Liver (tissue), 9 donors: ENCODE data around the gene LHFPL2. TPM values are rescaled to one million over a fixed set of nuclear protein-coding genes. Genes with fewer than 3 reads are reported as not detected.

Experiments
- DNase-seq: peaks from one replicate; pipeline ENCODE4 v3.0.0-alpha.2; 2017; ENCODE audit warnings: low spot score
- H3K27ac ChIP-seq, 2 donors: one replicate each; pipeline ENCODE4 v1.7.0; 2013; ENCODE audit warnings: inconsistent platforms in 2 of 2, low read length in 2 of 2, control low read depth in 1 of 2, low read depth in 1 of 2, mild to moderate bottlenecking in 1 of 2
- H3K27me3 ChIP-seq, 4 donors: one replicate each; pipeline versions ENCODE4 v1.6.1 to v1.7.0; 2013; ENCODE audit warnings: low read length in 3 of 4, inconsistent platforms in 1 of 4, mild to moderate bottlenecking in 1 of 4, moderate library complexity in 1 of 4; ENCODE audit not compliant: control insufficient read depth in 4 of 4, insufficient read depth in 4 of 4
- H3K36me3 ChIP-seq, 4 donors: one replicate each; pipeline versions ENCODE4 v1.6.1 to v1.7.0; 2013; ENCODE audit warnings: low read length in 3 of 4, mild to moderate bottlenecking in 3 of 4, low read depth in 1 of 4, moderate library complexity in 1 of 4; ENCODE audit not compliant: control insufficient read depth in 4 of 4, insufficient read depth in 3 of 4
- H3K4me1 ChIP-seq, 4 donors: one replicate each; pipeline versions ENCODE4 v1.6.1 to v1.7.0; 2013; ENCODE audit warnings: low read length in 3 of 4, mild to moderate bottlenecking in 3 of 4, moderate library complexity in 1 of 4; ENCODE audit not compliant: control insufficient read depth in 4 of 4, insufficient read depth in 4 of 4
- H3K4me3 ChIP-seq, 3 donors: one replicate each; pipeline versions ENCODE4 v1.6.1 to v1.7.0; 2013; ENCODE audit warnings: low read length in 3 of 3, control low read depth in 1 of 3, low read depth in 1 of 3, mild to moderate bottlenecking in 1 of 3
- H3K9ac ChIP-seq, 2 donors: one replicate each; pipeline ENCODE4 v1.7.0; 2013; ENCODE audit warnings: low read length in 2 of 2, mild to moderate bottlenecking in 2 of 2, moderate library complexity in 2 of 2, control low read depth in 1 of 2, low read depth in 1 of 2
- H3K9me3 ChIP-seq, 4 donors: one replicate each; pipeline versions ENCODE4 v1.6.1 to v1.7.0; 2013; ENCODE audit warnings: low read length in 3 of 4; ENCODE audit not compliant: control insufficient read depth in 4 of 4
- EGR1 ChIP-seq, 2 donors: IDR thresholded peaks; 2 replicates each; pipeline ENCODE4 v1.6.1; 2016 to 2018; ENCODE audit warnings: antibody characterized with exemption in 2 of 2, low read depth in 2 of 2
- FOXA1 ChIP-seq: IDR thresholded peaks from 2 replicates; pipeline ENCODE4 v1.6.1; 2016; ENCODE audit warnings: antibody characterized with exemption
- FOXA2 ChIP-seq: IDR thresholded peaks from 2 replicates; pipeline ENCODE4 v1.6.1; 2016; ENCODE audit warnings: antibody characterized with exemption
- GABPA ChIP-seq, 2 donors: IDR thresholded peaks in 1 of 2; conservative IDR thresholded peaks in 1 of 2; 2 replicates each; pipeline ENCODE4 v1.6.1; 2016; ENCODE audit warnings: antibody characterized with exemption in 2 of 2, mild to moderate bottlenecking in 1 of 2, moderate library complexity in 1 of 2
- HNF4A ChIP-seq, 2 donors: conservative IDR thresholded peaks; 2 replicates each; pipeline ENCODE4 v1.6.1; 2016; ENCODE audit warnings: antibody characterized with exemption in 2 of 2, mild to moderate bottlenecking in 2 of 2
- HNF4G ChIP-seq: IDR thresholded peaks from 2 replicates; pipeline ENCODE4 v1.6.1; 2016; ENCODE audit warnings: antibody characterized with exemption
- JUND ChIP-seq, 2 donors: IDR thresholded peaks; 2 replicates each; pipeline ENCODE4 v1.6.1; 2016; ENCODE audit warnings: antibody characterized with exemption in 2 of 2
- NR2F2 ChIP-seq: IDR thresholded peaks from 2 replicates; pipeline ENCODE4 v1.6.1; 2016; ENCODE audit warnings: antibody characterized with exemption
- RAD21 ChIP-seq, 2 donors: IDR thresholded peaks; 2 replicates each; pipeline ENCODE4 v1.6.1; 2016; ENCODE audit warnings: antibody characterized with exemption in 2 of 2, mild to moderate bottlenecking in 2 of 2
- RXRA ChIP-seq, 2 donors: IDR thresholded peaks; 2 replicates each; pipeline ENCODE4 v1.6.1; 2017 to 2018; ENCODE audit warnings: antibody characterized with exemption in 2 of 2, mild to moderate bottlenecking in 1 of 2
- TAF1 ChIP-seq: conservative IDR thresholded peaks from 2 replicates; pipeline ENCODE4 v1.6.1; 2016; ENCODE audit warnings: antibody characterized with exemption, mild to moderate bottlenecking
- YY1 ChIP-seq: IDR thresholded peaks from 2 replicates; pipeline ENCODE4 v1.6.1; 2016; ENCODE audit warnings: antibody characterized with exemption, mild to moderate bottlenecking
- WGBS: extraction: QIAGEN DNeasy Blood & Tissue Kit; methylation state at CpG from one replicate; pipeline ENCODE4 v1.1.7; 2013; 5-methylcytosine and 5-hydroxymethylcytosine counted together
- polyA plus RNA-seq, 2 donors: library from polyadenylated mRNA; stranded (reverse) in 1 of 2; unstranded in 1 of 2; fragments of 200-250 nt in 1 of 2; fragments of >200 nt in 1 of 2; fragmentation: Nextera tagmentation in 1 of 2; extraction: Ambion mirVana in 1 of 2; gene quantifications; one replicate each; pipeline versions ENCODE4 v1.2.1 to v1.2.3, GENCODE V29; 2013 to 2015
- total RNA-seq, 2 donors: library from RNA; depleted of rRNA; stranded (reverse); fragments of >200 nt; gene quantifications; one replicate each; pipeline ENCODE4 v1.2.3, GENCODE V29; 2014
- TF ChIP-seq, protein P1 (sequence below): IDR thresholded peaks from 2 replicates; pipeline ENCODE4 v1.6.1; 2016; ENCODE audit warnings: antibody characterized with exemption, mild to moderate bottlenecking
- TF ChIP-seq, protein P2 (sequence below): IDR thresholded peaks from 2 replicates; pipeline ENCODE4 v1.6.1; 2016; ENCODE audit warnings: antibody characterized with exemption
- TF ChIP-seq, protein P3 (sequence below): IDR thresholded peaks from 2 replicates; pipeline ENCODE4 v1.6.1; 2016; ENCODE audit warnings: antibody characterized with exemption
- TF ChIP-seq, protein P4 (sequence below): IDR thresholded peaks from 2 replicates; pipeline ENCODE4 v1.6.1; 2016; ENCODE audit warnings: antibody characterized with exemption
- donor health status: healthy.
- donor health status: healthy.
- donor health status: healthy.
- donor health status: healthy.
- donor health status: healthy.

Gene LHFPL2
- total and polyA plus RNA-seq, 4 donors, result 1.6 to 9.4 (median 5.6) TPM

DNA sequence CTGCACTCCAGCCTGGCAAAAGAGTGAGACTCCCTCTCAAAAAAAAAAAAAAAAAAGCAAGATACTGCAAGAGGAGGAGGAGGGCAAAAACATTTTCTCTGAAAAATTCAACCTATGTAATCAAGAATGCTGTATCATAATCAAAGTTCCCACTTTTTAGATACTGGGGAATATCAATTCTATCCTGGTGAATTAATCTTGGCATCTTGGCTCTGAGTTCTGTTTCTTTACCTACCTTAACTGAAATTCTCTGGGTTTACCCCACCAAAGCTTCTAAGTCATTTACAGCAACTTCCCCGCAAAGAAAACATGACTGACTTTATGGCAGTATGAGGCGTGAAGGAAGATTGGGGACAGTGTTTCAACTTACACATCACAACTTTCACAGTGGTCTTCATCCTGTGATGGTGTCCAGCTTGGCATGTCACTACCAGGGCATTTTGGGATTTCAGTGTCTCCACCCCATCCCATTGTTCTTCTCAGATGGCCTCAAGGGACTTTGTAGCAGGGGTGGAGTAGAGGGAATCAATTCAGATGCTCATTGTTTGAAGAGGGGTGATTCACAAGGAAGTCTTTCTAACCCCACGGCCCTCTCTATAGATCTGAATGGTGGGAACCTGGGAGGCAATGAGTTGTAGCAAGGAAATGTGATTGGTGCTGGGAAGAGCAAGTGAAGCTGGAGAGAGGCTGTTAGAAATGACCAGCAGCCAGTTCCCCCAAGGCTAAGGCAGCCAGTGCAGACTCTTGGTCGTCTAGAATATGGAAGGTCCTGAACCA, 157.7 kb downstream of the LHFPL2 start:
- H3K27ac ChIP-seq, result no peak overlapping the region
- H3K36me3 ChIP-seq, result no peaks in the 10 kb centered on the region
- H3K4me3 ChIP-seq, result no peak overlapping the region
- no peaks in the 10 kb centered on the region for H3K9me3 ChIP-seq
- no peaks in the 10 kb centered on the region for H3K27me3 ChIP-seq
- no peaks in the 10 kb centered on the region for H3K4me1 ChIP-seq
- H3K9ac ChIP-seq, result no peak overlapping the region
- TF ChIP-seq, protein P1, sequence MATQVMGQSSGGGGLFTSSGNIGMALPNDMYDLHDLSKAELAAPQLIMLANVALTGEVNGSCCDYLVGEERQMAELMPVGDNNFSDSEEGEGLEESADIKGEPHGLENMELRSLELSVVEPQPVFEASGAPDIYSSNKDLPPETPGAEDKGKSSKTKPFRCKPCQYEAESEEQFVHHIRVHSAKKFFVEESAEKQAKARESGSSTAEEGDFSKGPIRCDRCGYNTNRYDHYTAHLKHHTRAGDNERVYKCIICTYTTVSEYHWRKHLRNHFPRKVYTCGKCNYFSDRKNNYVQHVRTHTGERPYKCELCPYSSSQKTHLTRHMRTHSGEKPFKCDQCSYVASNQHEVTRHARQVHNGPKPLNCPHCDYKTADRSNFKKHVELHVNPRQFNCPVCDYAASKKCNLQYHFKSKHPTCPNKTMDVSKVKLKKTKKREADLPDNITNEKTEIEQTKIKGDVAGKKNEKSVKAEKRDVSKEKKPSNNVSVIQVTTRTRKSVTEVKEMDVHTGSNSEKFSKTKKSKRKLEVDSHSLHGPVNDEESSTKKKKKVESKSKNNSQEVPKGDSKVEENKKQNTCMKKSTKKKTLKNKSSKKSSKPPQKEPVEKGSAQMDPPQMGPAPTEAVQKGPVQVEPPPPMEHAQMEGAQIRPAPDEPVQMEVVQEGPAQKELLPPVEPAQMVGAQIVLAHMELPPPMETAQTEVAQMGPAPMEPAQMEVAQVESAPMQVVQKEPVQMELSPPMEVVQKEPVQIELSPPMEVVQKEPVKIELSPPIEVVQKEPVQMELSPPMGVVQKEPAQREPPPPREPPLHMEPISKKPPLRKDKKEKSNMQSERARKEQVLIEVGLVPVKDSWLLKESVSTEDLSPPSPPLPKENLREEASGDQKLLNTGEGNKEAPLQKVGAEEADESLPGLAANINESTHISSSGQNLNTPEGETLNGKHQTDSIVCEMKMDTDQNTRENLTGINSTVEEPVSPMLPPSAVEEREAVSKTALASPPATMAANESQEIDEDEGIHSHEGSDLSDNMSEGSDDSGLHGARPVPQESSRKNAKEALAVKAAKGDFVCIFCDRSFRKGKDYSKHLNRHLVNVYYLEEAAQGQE, result no peak
- TF ChIP-seq JUND (IDR thresholded peaks at IDR 0.05), result no peak
- TF ChIP-seq, protein P2, sequence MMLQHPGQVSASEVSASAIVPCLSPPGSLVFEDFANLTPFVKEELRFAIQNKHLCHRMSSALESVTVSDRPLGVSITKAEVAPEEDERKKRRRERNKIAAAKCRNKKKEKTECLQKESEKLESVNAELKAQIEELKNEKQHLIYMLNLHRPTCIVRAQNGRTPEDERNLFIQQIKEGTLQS, result no peak
- TF ChIP-seq FOXA2, result no peak
- TF ChIP-seq FOXA1, result no peak
- TF ChIP-seq YY1, result no peak
- no peak for TF ChIP-seq RAD21 (IDR thresholded peaks at IDR 0.05)
- no peak for TF ChIP-seq TAF1
- TF ChIP-seq, protein P3, sequence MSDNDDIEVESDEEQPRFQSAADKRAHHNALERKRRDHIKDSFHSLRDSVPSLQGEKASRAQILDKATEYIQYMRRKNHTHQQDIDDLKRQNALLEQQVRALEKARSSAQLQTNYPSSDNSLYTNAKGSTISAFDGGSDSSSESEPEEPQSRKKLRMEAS, result no peak
- TF ChIP-seq, protein P4, sequence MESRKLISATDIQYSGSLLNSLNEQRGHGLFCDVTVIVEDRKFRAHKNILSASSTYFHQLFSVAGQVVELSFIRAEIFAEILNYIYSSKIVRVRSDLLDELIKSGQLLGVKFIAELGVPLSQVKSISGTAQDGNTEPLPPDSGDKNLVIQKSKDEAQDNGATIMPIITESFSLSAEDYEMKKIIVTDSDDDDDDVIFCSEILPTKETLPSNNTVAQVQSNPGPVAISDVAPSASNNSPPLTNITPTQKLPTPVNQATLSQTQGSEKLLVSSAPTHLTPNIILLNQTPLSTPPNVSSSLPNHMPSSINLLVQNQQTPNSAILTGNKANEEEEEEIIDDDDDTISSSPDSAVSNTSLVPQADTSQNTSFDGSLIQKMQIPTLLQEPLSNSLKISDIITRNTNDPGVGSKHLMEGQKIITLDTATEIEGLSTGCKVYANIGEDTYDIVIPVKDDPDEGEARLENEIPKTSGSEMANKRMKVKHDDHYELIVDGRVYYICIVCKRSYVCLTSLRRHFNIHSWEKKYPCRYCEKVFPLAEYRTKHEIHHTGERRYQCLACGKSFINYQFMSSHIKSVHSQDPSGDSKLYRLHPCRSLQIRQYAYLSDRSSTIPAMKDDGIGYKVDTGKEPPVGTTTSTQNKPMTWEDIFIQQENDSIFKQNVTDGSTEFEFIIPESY, result no peak
- TF ChIP-seq HNF4A (conservative IDR thresholded peaks at IDR 0.05), result no peak
- DNase-seq, result no peak
- WGBS, result 89% methylated on average over 4 of the region's 4 CpGs

DNA sequence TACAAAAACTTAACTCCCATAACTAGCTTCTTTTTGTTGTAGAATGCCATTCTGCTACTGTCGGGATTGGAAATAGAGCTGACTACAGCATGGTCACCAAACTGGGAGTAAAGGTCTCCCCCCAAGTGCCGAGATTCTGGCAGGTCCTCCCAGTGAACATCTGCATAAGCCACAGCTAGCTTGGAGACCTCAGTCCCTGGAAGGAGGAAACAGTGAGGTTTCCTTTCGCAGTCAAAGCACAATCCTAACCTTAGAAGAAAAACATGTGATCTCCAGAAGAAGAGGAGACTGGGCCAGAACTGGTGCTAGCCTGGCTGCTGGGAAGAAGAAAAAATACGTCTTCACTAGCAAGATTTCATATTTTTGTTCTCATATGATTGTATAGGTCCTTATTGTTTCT, 160.7 kb downstream of the LHFPL2 start:
- 85% methylated on average over 4 of the region's 4 CpGs for WGBS
- TF ChIP-seq RXRA (IDR thresholded peaks at IDR 0.05) (no peak), HNF4G (no peak), NR2F2 (no peak), TAF1 (no peak), GABPA (IDR thresholded peaks at IDR 0.05 in 1 of 2, conservative IDR thresholded peaks at IDR 0.05 in 1 of 2) (no peak), JUND (IDR thresholded peaks at IDR 0.05) (no peak), EGR1 (IDR thresholded peaks at IDR 0.05; ENCODE audit: low read depth in 2 of 2) (no peak), FOXA1 (no peak)
- TF ChIP-seq, protein P1, result no peak
- TF ChIP-seq, protein P2, result no peak
- TF ChIP-seq, protein P4, result no peak

More for the DNA sequence above, 160.7 kb downstream of the LHFPL2 start:
- Histone ChIP-seq H3K36me3 (no peaks in the 10 kb centered on the region), H3K9ac (no peak overlapping the region), H3K4me3 (no peak overlapping the region), H3K27ac (no peak overlapping the region), H3K4me1 (no peaks in the 10 kb centered on the region), H3K9me3 (no peaks in the 10 kb centered on the region), H3K27me3 (no peaks in the 10 kb centered on the region)
- DNase-seq, result no peak
